ENCODE data around the gene NUP205.

GRCh38 chr7:135658564-135658963 lies 100.8 kb downstream of the NUP205 start:
- TF ChIP-seq, protein P1, sequence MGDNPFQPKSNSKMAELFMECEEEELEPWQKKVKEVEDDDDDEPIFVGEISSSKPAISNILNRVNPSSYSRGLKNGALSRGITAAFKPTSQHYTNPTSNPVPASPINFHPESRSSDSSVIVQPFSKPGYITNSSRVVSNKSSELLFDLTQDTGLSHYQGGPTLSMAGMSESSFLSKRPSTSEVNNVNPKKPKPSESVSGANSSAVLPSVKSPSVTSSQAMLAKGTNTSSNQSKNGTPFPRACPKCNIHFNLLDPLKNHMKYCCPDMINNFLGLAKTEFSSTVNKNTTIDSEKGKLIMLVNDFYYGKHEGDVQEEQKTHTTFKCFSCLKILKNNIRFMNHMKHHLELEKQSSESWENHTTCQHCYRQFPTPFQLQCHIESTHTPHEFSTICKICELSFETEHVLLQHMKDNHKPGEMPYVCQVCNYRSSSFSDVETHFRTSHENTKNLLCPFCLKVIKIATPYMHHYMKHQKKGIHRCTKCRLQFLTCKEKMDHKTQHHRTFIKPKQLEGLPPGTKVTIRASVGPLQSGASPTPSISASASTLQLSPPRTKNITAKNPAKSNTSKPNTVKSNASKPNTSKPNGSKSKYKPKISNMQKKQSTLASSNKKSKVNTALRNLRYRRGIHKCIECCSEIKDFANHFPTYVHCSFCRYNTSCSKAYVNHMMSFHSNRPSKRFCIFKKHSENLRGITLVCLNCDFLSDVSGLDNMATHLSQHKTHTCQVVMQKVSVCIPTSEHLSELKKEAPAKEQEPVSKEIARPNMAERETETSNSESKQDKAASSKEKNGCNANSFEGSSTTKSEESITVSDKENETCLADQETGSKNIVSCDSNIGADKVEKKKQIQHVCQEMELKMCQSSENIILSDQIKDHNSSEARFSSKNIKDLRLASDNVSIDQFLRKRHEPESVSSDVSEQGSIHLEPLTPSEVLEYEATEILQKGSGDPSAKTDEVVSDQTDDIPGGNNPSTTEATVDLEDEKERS (tag by site-specific recombination; IDR thresholded peaks at IDR 0.05): no peak
- no peak for TF ChIP-seq ZNF274 (IDR thresholded peaks at IDR 0.05; ENCODE audit: low read length)
- TF ChIP-seq ZNF274 (tag by site-specific recombination; IDR thresholded peaks at IDR 0.05; ENCODE audit: borderline replicate concordance): no peak
- no peak for TF ChIP-seq ZNF830 (tag by site-specific recombination; IDR thresholded peaks at IDR 0.05; ENCODE audit: low read depth)
- no peak for TF ChIP-seq SP3 (tag by site-specific recombination; IDR thresholded peaks at IDR 0.05)
- no peak for TF ChIP-seq CTCF (tag by site-specific recombination; IDR thresholded peaks at IDR 0.05)
- no peak for TF ChIP-seq ZNF501 (tag by site-specific recombination; IDR thresholded peaks at IDR 0.05)
- TF ChIP-seq ZNF571 (tag by site-specific recombination; IDR thresholded peaks at IDR 0.05): no peak
- TF ChIP-seq, protein P2, sequence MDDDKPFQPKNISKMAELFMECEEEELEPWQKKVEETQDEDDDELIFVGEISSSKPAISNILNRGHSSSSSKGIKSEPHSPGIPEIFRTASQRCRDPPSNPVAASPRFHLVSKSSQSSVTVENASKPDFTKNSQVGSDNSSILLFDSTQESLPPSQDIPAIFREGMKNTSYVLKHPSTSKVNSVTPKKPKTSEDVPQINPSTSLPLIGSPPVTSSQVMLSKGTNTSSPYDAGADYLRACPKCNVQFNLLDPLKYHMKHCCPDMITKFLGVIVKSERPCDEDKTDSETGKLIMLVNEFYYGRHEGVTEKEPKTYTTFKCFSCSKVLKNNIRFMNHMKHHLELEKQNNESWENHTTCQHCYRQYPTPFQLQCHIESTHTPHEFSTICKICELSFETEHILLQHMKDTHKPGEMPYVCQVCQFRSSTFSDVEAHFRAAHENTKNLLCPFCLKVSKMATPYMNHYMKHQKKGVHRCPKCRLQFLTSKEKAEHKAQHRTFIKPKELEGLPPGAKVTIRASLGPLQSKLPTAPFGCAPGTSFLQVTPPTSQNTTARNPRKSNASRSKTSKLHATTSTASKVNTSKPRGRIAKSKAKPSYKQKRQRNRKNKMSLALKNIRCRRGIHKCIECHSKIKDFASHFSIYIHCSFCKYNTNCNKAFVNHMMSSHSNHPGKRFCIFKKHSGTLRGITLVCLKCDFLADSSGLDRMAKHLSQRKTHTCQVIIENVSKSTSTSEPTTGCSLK (tag by site-specific recombination; IDR thresholded peaks at IDR 0.05): no peak
- TF ChIP-seq TCF7L2 (IDR thresholded peaks at IDR 0.05; ENCODE audit: borderline replicate concordance, low read depth, low read length): no peak
- TF ChIP-seq ZNF555 (tag by site-specific recombination; conservative IDR thresholded peaks at IDR 0.05): no peak
- TF ChIP-seq ZXDB (tag by site-specific recombination; IDR thresholded peaks at IDR 0.05): no peak
- TF ChIP-seq ZNF48 (tag by site-specific recombination; IDR thresholded peaks at IDR 0.05): no peak
- TF ChIP-seq ATF2 (tag by site-specific recombination; IDR thresholded peaks at IDR 0.05; ENCODE audit: low read depth): no peak

Measured in HEK293 (cell line).